Measurements from ENCODE around the gene RBP3.

Gene RBP3

DNA sequence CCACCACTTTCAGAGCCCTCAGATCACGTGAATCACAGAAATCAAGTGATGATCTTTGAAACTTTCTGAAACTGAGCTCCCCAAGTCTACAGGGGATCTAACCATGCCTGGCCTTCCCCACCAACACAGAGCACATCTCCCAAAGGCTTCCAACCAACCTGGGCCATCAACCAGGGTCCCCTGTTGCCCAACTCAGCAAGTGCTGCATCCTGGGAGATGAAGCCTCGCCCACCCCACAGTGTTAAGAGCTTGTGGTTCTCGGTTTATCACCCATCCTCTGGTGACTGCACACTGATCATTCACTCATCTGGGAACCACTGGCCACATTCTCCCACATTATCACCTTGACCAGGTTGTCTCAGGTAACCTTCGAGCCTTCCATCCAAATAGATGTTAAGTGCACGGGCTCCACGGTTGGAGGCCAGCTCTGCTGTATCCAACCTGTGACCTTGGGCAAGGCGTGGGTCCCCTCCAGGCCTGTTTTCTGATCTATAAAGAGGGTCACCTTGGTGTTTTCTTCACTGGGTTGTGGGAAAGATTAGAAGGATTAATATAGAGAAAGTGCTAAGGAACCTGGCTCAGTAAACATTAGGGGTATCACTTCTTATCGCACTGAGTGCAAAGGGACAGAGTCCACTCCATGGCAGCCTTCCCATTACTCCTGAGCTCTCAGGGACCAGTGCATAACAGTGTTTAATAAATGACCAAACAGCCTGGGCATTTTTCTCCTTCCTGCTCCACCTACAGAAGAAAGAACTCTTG lies 32.4 kb downstream of the RBP3 start:
- Histone ChIP-seq H3K79me2 (ENCODE audit: low read length) (no peaks in the 10 kb centered on the region), H3K9ac (ENCODE audit: low read length) (no peak overlapping the region), H3K9me3 (ENCODE audit: insufficient read depth, low read length) (no peaks in the 10 kb centered on the region), H3K27ac (ENCODE audit: low read length) (no peak overlapping the region), H4K20me1 (ENCODE audit: insufficient read depth, low read length) (no peaks in the 10 kb centered on the region), H3K4me1 (ENCODE audit: low read length) (peaks cover 6% of the 10 kb centered on the region; the same call in 1 of the 2 replicates), H3K4me2 (ENCODE audit: low read length) (no peak overlapping the region), H3K36me3 (replicated peaks; ENCODE audit: low read depth, low read length) (no peaks in the 10 kb centered on the region), H3K4me3 (ENCODE audit: low read length) (no peak overlapping the region), H2AFZ (ENCODE audit: low read depth, low read length) (no peak overlapping the region), H3K27me3 (ENCODE audit: low read depth, low read length) (peaks cover 54% of the 10 kb centered on the region)
- no peak for TF ChIP-seq EZH2phosphoT487 (IDR thresholded peaks at IDR 0.05; ENCODE audit: low read depth)
- TF ChIP-seq, protein P1, sequence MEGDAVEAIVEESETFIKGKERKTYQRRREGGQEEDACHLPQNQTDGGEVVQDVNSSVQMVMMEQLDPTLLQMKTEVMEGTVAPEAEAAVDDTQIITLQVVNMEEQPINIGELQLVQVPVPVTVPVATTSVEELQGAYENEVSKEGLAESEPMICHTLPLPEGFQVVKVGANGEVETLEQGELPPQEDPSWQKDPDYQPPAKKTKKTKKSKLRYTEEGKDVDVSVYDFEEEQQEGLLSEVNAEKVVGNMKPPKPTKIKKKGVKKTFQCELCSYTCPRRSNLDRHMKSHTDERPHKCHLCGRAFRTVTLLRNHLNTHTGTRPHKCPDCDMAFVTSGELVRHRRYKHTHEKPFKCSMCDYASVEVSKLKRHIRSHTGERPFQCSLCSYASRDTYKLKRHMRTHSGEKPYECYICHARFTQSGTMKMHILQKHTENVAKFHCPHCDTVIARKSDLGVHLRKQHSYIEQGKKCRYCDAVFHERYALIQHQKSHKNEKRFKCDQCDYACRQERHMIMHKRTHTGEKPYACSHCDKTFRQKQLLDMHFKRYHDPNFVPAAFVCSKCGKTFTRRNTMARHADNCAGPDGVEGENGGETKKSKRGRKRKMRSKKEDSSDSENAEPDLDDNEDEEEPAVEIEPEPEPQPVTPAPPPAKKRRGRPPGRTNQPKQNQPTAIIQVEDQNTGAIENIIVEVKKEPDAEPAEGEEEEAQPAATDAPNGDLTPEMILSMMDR (IDR thresholded peaks at IDR 0.05; ENCODE audit: low read depth, low read length): no peak

DNA sequence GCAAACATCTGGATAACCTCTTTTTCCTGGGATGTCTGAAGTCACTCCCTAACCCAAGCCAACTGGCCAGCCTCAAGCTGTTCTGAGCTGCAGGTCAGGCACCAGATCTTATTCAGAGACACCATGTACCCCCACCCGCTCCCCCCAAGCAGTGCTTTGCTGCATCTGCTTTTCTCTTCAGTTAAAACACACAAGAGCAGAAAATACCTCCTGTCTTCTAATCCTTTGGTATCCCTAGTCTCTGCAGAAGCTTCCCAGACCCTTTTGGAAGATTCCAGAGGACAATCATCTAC lies 32.9 kb downstream of the RBP3 start:
- Histone ChIP-seq H3K79me2 (ENCODE audit: low read length) (no peaks in the 10 kb centered on the region), H3K4me3 (ENCODE audit: low read length) (no peak overlapping the region), H3K4me1 (ENCODE audit: low read length) (peaks cover 6% of the 10 kb centered on the region; the same call in 1 of the 2 replicates), H3K36me3 (replicated peaks; ENCODE audit: low read depth, low read length) (no peaks in the 10 kb centered on the region), H4K20me1 (ENCODE audit: insufficient read depth, low read length) (no peaks in the 10 kb centered on the region), H3K27me3 (ENCODE audit: low read depth, low read length) (peaks cover 53% of the 10 kb centered on the region), H2AFZ (ENCODE audit: low read depth, low read length) (no peak overlapping the region), H3K4me2 (ENCODE audit: low read length) (no peak overlapping the region), H3K9ac (ENCODE audit: low read length) (no peak overlapping the region), H3K27ac (ENCODE audit: low read length) (no peak overlapping the region), H3K9me3 (ENCODE audit: insufficient read depth, low read length) (no peaks in the 10 kb centered on the region)
- TF ChIP-seq EZH2phosphoT487 (IDR thresholded peaks at IDR 0.05; ENCODE audit: low read depth): no peak
- TF ChIP-seq, protein P1 (IDR thresholded peaks at IDR 0.05; ENCODE audit: low read depth, low read length): no peak

DNA sequence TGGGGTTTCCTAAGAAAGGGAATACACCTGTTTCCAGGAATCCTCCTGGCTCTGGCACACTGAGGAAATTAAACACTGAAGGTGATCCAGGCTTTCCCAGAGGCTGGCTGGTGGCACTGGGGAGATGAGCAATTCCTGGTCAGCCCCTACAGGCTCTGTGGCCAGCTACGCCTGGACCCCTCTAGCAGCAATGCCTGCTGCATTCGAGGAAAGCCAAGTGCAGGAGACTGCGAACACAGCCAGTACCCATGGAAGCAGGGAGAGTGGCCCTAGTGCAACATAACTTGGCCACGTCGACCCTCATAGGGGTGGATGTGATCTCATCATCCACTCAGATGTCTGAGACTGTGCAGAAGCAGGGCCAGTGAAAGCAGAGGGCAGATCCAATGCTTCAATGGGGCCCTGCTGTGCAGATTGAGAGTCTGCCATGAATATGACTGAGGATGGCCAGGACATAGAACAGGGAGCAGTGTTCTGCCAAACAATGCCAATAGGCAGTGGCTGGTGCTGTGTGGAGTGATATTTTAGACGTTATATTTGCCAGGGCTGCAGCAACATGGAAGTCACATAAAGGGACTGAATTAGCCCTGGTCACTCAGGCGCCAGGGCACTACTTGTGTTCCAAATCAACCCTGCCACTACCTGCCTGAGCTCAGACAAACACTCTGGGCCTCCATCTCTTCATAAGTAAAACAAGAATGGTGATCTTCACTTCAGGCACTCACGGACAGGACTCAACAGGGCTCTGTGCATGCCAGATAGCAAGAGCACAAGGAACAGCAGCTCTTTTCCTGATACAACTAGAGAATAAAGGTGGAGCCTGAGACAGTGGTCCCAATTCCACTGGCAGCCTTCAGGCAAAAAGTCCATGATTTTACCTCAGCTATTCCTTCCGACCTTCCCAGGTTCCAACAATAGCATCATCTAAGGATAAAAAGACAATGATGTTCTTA lies 33.5 kb downstream of the RBP3 start:
- Histone ChIP-seq H3K79me2 (ENCODE audit: low read length) (no peaks in the 10 kb centered on the region), H3K27me3 (ENCODE audit: low read depth, low read length) (peaks cover 47% of the 10 kb centered on the region), H3K9me3 (ENCODE audit: insufficient read depth, low read length) (no peaks in the 10 kb centered on the region), H3K4me1 (ENCODE audit: low read length) (peaks cover 6% of the 10 kb centered on the region; the same call in 1 of the 2 replicates), H3K4me2 (ENCODE audit: low read length) (no peak overlapping the region), H3K9ac (ENCODE audit: low read length) (no peak overlapping the region), H3K36me3 (replicated peaks; ENCODE audit: low read depth, low read length) (no peaks in the 10 kb centered on the region), H3K27ac (ENCODE audit: low read length) (no peak overlapping the region), H2AFZ (ENCODE audit: low read depth, low read length) (no peak overlapping the region), H3K4me3 (ENCODE audit: low read length) (no peak overlapping the region), H4K20me1 (ENCODE audit: insufficient read depth, low read length) (no peaks in the 10 kb centered on the region)
- TF ChIP-seq EZH2phosphoT487 (IDR thresholded peaks at IDR 0.05; ENCODE audit: low read depth): no peak
- TF ChIP-seq, protein P1 (IDR thresholded peaks at IDR 0.05; ENCODE audit: low read depth, low read length): no peak
